ENCODE data around the gene ST6GAL1.

The ST6GAL1 gene

DNA sequence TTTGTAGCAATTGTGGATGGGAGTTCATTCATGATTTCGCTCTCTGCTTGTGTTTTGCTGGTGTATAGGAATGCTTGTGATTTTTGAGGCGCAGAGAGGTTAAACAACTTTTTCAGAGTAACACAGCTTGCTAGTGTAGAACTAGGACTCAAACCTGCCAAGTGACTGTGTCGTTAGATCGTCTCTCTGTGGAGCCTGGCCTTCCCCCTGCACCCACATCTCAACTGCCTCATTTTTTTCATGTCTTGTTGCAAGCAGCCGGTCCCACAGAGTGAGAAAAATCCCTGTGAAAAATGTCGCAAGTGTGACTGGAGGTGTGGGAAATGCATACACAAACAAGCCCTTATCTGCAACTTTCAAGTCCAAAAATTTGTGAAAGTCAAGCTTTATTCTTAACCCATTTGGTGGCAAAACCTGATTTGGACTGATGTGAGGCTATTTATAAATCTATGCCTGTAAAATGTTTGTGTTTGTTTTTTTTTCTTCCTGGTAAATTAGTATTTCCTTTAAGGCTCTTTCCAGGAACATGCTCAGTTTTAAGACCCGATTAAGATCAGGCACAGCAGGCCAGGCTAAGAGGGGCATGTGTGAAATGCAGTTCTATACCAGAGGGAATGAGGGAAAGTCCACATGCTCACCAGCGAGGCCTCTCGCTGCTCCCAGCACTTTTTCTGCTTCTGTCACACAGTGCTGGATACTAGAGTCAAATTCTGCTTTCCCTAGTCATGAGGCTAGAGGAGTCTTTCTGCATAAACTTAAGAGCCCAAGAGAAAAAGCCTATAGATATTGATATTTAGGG, 25.8 kb downstream of the ST6GAL1 start:
- no peak overlapping the region for H3K4me3 ChIP-seq (ENCODE audit: low read depth, low read length)
- TF ChIP-seq, protein P1, sequence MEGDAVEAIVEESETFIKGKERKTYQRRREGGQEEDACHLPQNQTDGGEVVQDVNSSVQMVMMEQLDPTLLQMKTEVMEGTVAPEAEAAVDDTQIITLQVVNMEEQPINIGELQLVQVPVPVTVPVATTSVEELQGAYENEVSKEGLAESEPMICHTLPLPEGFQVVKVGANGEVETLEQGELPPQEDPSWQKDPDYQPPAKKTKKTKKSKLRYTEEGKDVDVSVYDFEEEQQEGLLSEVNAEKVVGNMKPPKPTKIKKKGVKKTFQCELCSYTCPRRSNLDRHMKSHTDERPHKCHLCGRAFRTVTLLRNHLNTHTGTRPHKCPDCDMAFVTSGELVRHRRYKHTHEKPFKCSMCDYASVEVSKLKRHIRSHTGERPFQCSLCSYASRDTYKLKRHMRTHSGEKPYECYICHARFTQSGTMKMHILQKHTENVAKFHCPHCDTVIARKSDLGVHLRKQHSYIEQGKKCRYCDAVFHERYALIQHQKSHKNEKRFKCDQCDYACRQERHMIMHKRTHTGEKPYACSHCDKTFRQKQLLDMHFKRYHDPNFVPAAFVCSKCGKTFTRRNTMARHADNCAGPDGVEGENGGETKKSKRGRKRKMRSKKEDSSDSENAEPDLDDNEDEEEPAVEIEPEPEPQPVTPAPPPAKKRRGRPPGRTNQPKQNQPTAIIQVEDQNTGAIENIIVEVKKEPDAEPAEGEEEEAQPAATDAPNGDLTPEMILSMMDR (IDR thresholded peaks at IDR 0.05; ENCODE audit: low read depth, low read length, missing control alignments): no peak
- no peak for DNase-seq (ENCODE audit: low read depth)

DNA sequence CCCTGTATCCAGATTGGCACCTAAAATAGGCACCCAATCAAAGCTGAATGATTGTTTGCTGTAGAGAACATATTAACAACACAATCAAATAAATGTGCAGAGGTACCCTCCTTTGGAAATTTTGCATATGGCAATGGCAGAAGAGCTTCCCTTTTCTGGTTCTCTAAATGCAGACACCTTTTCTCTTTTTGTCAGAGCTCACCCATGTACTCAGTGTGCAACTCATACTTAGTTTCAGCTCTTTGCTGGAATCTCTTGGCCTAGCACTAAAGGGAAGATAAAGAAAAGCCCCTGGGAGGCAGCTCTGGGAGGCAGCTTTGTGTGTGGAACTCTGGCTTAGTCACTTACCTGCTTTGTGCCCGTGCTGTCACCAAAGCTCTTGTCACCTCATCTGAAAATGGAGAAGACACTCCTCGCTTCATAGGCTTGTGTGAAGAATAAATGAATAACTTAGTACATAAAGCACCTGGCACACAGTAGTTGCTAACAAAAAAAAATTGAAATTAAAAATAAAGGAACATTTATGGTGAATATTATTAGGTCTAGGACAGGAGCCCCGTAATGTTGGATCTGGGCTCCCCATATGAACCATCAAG, 28.8 kb downstream of the ST6GAL1 start:
- TF ChIP-seq, protein P1 (IDR thresholded peaks at IDR 0.05; ENCODE audit: low read depth, low read length, missing control alignments): no peak
- H3K4me3 ChIP-seq (ENCODE audit: low read depth, low read length): no peak overlapping the region
- no peak for DNase-seq (ENCODE audit: low read depth)

DNA sequence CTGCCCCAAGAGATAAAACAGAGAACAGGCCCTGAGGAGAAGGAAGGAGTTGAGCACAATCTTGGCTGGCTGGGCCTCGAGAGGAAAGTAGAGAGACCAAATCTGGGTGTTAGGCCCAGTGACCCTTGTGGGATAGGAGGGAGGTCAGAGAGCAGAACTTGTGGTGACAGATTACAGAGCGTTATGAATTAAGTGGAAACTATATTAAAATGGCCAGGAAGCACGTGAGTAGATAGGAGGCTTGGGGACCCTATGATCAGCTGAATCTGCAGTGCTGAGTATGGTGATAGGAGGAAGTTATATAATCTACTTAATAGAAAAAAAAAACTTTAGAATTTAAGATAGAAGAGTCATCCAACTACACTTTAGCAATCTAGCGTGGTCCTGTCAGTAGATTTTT, 30.0 kb downstream of the ST6GAL1 start:
- TF ChIP-seq, protein P1 (IDR thresholded peaks at IDR 0.05; ENCODE audit: low read depth, low read length, missing control alignments): no peak
- no peak for DNase-seq (ENCODE audit: low read depth)
- H3K4me3 ChIP-seq (ENCODE audit: low read depth, low read length): no peak overlapping the region

DNA sequence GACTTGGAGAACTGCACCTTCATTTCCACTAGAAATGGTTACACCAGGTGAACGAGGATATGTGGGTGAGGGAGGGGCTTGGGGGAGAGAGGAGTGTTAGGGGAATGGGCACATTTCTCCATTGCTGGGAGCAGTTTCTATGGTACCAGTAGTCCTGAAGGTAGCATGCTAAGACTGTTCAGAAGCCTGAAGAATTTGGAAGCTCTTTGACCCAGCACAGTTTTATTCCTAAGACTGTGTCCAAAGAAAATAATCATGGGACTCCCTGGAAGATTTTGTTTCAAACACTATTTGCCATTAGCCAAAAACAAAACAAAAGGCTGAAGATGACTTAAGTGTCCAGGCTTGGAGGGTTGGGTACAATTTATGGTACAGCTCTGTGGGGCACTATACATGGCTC, 32.1 kb downstream of the ST6GAL1 start:
- no peak for DNase-seq (ENCODE audit: low read depth)
- no peak overlapping the region for H3K4me3 ChIP-seq (ENCODE audit: low read depth, low read length)
- TF ChIP-seq, protein P1 (IDR thresholded peaks at IDR 0.05; ENCODE audit: low read depth, low read length, missing control alignments): no peak

DNA sequence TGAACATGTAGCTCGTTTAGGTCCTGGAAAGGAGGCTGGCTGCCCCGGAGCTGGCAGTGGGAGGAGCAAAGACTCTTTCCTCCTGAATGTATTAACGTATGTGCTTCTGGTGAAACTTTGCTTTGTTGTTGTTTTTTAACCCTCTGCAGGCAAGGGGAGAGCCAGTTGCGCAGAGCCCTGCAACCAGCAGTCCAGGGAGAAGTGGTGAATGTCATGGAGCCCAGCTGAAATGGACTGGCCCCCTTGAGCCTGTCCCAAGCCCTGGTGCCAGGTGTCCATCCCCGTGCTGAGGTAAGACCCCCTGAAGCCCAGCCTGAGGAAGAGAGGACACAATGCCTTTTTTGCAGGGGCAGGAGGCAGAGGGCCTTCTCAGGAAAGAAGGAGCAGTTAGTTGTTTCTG, 33.3 kb downstream of the ST6GAL1 start:
- DNase-seq (ENCODE audit: low read depth): no peak
- no peak overlapping the region for H3K4me3 ChIP-seq (ENCODE audit: low read depth, low read length)
- TF ChIP-seq, protein P1 (IDR thresholded peaks at IDR 0.05; ENCODE audit: low read depth, low read length, missing control alignments): no peak

DNA sequence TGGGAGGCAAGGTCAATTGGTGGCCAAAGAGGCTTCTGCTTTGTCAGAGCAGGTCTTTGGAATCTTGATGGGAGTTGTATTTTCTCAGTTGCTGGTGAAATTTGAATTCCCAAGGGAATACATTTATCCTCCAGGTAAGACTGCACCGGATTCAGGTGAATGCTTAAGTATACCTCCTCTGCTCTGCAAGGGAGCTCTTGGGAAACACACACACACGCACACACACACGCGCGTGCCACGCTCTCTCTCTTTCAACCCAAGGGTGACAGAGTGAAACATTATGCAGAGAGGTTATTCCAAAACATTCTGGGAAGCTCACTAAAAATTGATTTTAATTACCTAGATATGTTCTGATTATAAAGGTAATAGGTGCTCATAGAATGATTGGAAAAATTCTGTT, 33.7 kb downstream of the ST6GAL1 start:
- no peak overlapping the region for H3K4me3 ChIP-seq (ENCODE audit: low read depth, low read length)
- DNase-seq (ENCODE audit: low read depth): no peak
- TF ChIP-seq, protein P1 (IDR thresholded peaks at IDR 0.05; ENCODE audit: low read depth, low read length, missing control alignments): no peak
